IMR-90 (cell line): ENCODE measurements around the gene NEK9.
"Not testable (repeated sequence)": the region's sequence is repeated elsewhere in the genome, so short reads cannot be mapped to it uniquely, and the experiment has no call there.

ENCODE experiments used
- BHLHE40 ChIP-seq: fragments of 150-350 bp; IDR thresholded peaks from 2 replicates; pipeline ENCODE4 v1.6.1; 2016; ENCODE audit warnings: mild to moderate bottlenecking, low read depth, low read length
- CEBPB ChIP-seq: IDR thresholded peaks from 2 replicates; pipeline ENCODE4 v1.6.1; 2012; ENCODE audit warnings: low read depth, low read length, improper control_type of control experiment
- MAFK ChIP-seq: IDR thresholded peaks from 2 replicates; pipeline ENCODE4 v1.6.1; 2012; ENCODE audit warnings: low read depth, low read length, improper control_type of control experiment
- MAZ ChIP-seq: IDR thresholded peaks from 2 replicates; pipeline ENCODE4 v1.6.1; 2012; ENCODE audit warnings: low read depth, mild to moderate bottlenecking, low read length, improper control_type of control experiment, moderate library complexity, borderline replicate concordance
- POLR2A ChIP-seq: IDR thresholded peaks from 2 replicates; pipeline ENCODE4 v1.6.1; 2012; ENCODE audit warnings: mild to moderate bottlenecking, low read depth, low read length
- RAD21 ChIP-seq: IDR thresholded peaks from 2 replicates; pipeline ENCODE4 v1.6.1; 2012; ENCODE audit warnings: low read length, improper control_type of control experiment
- RFX5 ChIP-seq: IDR thresholded peaks from 2 replicates; pipeline ENCODE4 v1.8.0; 2012; ENCODE audit warnings: low read depth, mild to moderate bottlenecking, low read length, moderate library complexity
- SMC3 ChIP-seq: fragments of 150-350 bp; IDR thresholded peaks from 2 replicates; pipeline ENCODE4 v1.6.1; 2016; ENCODE audit warnings: low read depth, mild to moderate bottlenecking, antibody characterized with exemption, low read length, moderate library complexity
- TF ChIP-seq, protein P1 (sequence below): conservative IDR thresholded peaks from 2 replicates; pipeline ENCODE4 v1.5.1; 2012; ENCODE audit warnings: mild to moderate bottlenecking, low read depth, low read length, improper control_type of control experiment
- TF ChIP-seq, protein P2 (sequence below): fragments of 150-350 bp; IDR thresholded peaks from 2 replicates; pipeline ENCODE4 v1.6.1; 2017; ENCODE audit warnings: mild to moderate bottlenecking, antibody characterized with exemption, low read length, low read depth
- TF ChIP-seq, protein P3 (sequence below): fragments of 150-350 bp; IDR thresholded peaks from 2 replicates; pipeline ENCODE4 v1.6.1; 2016; ENCODE audit warnings: low read depth, mild to moderate bottlenecking, low read length, moderate library complexity, borderline replicate concordance

DNA sequence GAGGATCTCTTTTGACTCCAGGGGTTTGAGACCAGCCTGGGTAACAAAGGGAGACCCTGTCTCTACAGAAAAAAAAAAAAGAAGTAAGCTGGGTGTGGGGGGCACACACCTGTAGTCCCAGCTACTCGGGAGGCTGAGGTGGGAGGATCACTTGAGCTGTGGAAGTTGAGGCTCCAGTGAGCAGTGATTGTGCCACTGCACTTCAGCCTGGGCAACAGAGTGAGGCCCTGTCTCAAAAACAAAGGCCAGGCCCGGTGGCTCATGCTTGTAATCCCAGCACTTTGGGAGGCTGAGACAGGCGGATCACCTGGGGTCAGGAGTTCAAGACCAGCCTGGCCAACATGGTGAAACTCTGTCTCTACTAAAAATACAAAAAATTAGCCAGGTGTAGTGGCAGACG is 59.1 kb downstream of the NEK9 start:
- TF ChIP-seq, protein P1, sequence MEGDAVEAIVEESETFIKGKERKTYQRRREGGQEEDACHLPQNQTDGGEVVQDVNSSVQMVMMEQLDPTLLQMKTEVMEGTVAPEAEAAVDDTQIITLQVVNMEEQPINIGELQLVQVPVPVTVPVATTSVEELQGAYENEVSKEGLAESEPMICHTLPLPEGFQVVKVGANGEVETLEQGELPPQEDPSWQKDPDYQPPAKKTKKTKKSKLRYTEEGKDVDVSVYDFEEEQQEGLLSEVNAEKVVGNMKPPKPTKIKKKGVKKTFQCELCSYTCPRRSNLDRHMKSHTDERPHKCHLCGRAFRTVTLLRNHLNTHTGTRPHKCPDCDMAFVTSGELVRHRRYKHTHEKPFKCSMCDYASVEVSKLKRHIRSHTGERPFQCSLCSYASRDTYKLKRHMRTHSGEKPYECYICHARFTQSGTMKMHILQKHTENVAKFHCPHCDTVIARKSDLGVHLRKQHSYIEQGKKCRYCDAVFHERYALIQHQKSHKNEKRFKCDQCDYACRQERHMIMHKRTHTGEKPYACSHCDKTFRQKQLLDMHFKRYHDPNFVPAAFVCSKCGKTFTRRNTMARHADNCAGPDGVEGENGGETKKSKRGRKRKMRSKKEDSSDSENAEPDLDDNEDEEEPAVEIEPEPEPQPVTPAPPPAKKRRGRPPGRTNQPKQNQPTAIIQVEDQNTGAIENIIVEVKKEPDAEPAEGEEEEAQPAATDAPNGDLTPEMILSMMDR = not testable (repeated sequence)
- not testable (repeated sequence) for TF ChIP-seq POLR2A, MAFK, RFX5, MAZ, RAD21, SMC3, CEBPB, BHLHE40
- TF ChIP-seq, protein P2, sequence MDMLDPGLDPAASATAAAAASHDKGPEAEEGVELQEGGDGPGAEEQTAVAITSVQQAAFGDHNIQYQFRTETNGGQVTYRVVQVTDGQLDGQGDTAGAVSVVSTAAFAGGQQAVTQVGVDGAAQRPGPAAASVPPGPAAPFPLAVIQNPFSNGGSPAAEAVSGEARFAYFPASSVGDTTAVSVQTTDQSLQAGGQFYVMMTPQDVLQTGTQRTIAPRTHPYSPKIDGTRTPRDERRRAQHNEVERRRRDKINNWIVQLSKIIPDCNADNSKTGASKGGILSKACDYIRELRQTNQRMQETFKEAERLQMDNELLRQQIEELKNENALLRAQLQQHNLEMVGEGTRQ = not testable (repeated sequence)
- TF ChIP-seq, protein P3, sequence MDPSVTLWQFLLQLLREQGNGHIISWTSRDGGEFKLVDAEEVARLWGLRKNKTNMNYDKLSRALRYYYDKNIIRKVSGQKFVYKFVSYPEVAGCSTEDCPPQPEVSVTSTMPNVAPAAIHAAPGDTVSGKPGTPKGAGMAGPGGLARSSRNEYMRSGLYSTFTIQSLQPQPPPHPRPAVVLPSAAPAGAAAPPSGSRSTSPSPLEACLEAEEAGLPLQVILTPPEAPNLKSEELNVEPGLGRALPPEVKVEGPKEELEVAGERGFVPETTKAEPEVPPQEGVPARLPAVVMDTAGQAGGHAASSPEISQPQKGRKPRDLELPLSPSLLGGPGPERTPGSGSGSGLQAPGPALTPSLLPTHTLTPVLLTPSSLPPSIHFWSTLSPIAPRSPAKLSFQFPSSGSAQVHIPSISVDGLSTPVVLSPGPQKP = not testable (repeated sequence)
